IMR-90 (cell line): ENCODE data around the gene DOCK6. TPM values are rescaled to one million over a fixed set of nuclear protein-coding genes. Genes with fewer than 3 reads are reported as not detected.
A peak's percentile ranks its signal among the peaks of the same experiment; 100 is the strongest.

Source experiments
- ATAC-seq: fragments of 200-7000 bp; cut with Tn5 transposase; 2 replicates; pipeline ENCODE4 v1.9.1; 2020; ENCODE audit warnings: low read depth, mild to moderate bottlenecking, moderate library complexity
- BruUV-seq: library from RNA; stranded (reverse); fragments of 400-500 nt; replicated peaks from 2 replicates; lab custom pipeline; 2021; lab: Mats Ljungman, UMichigan
- CTCF ChIA-PET: fragments of 300-600 bp; formaldehyde crosslinking; extraction: SDS; loops from one replicate; lab custom pipeline; 2021; ENCODE audit warnings: antibody characterized with exemption; lab: Yijun Ruan, JAX
- POLR2A ChIA-PET: fragments of 300-600 bp; sonication (Branson Sonifier 250); formaldehyde crosslinking; loops from one replicate; lab custom pipeline; 2022; ENCODE audit warnings: antibody characterized with exemption; ENCODE audit not compliant: unreplicated experiment; lab: Charles Lee
- DNase-seq: peaks from one replicate; pipeline ENCODE4 v3.0.0; 2013
- H2AFZ ChIP-seq: replicated peaks from 2 replicates; pipeline ENCODE3; 2013; ENCODE audit warnings: low read length, mild to moderate bottlenecking; ENCODE audit not compliant: poor library complexity
- H2AK5ac ChIP-seq: 2 replicates; pipeline ENCODE4 v1.6.1; 2013; ENCODE audit warnings: low read depth, low read length, inconsistent platforms
- H2AK9ac ChIP-seq: replicated peaks from 2 replicates; pipeline ENCODE3; 2013; ENCODE audit warnings: mild to moderate bottlenecking, low read depth, low read length, moderate library complexity; ENCODE audit not compliant: poor library complexity
- H2BK120ac ChIP-seq: 2 replicates; pipeline ENCODE4 v1.6.1; 2013; ENCODE audit warnings: low read depth, low read length, inconsistent platforms
- H2BK15ac ChIP-seq: 3 replicates; pipeline ENCODE4 v1.6.1; 2013; ENCODE audit warnings: low read depth, low read length, inconsistent platforms
- H2BK20ac ChIP-seq: 2 replicates; pipeline ENCODE4 v1.6.1; 2013; ENCODE audit warnings: low read depth, mild to moderate bottlenecking, inconsistent platforms, low read length, moderate library complexity
- H2BK5ac ChIP-seq: 2 replicates; pipeline ENCODE4 v1.6.1; 2013; ENCODE audit warnings: mild to moderate bottlenecking, low read depth, low read length, inconsistent platforms; ENCODE audit not compliant: poor library complexity, severe bottlenecking
- H3K14ac ChIP-seq: replicated peaks from 2 replicates; pipeline ENCODE4 v1.6.1; 2013; ENCODE audit warnings: low read depth, low read length, inconsistent platforms
- H3K18ac ChIP-seq: 2 replicates; pipeline ENCODE4 v1.6.1; 2013; ENCODE audit warnings: low read depth, low read length, control low read depth
- H3K23ac ChIP-seq: 2 replicates; pipeline ENCODE4 v1.6.1; 2013; ENCODE audit warnings: low read depth, low read length, inconsistent platforms
- H3K27ac ChIP-seq: 2 replicates; pipeline ENCODE4 v1.5.1; 2013; ENCODE audit warnings: mild to moderate bottlenecking, control low read depth, low read length; ENCODE audit not compliant: insufficient read depth
- H3K27me3 ChIP-seq: 2 replicates; pipeline ENCODE4 v1.6.1; 2013; ENCODE audit warnings: low read length; ENCODE audit not compliant: control insufficient read depth, insufficient read depth
- H3K36me3 ChIP-seq: 2 replicates; pipeline ENCODE4 v1.6.1; 2013; ENCODE audit warnings: low read length, mixed read lengths; ENCODE audit not compliant: control insufficient read depth, insufficient read depth
- H3K4ac ChIP-seq: 2 replicates; pipeline ENCODE4 v1.6.1; 2013; ENCODE audit warnings: low read depth, low read length, inconsistent platforms
- H3K4me1 ChIP-seq: 2 replicates; pipeline ENCODE4 v1.6.1; 2013; ENCODE audit warnings: low read length, mixed read lengths; ENCODE audit not compliant: control insufficient read depth, insufficient read depth
- H3K4me2 ChIP-seq: 2 replicates; pipeline ENCODE4 v1.6.1; 2013; ENCODE audit warnings: low read depth, mild to moderate bottlenecking, control low read depth, low read length, moderate library complexity
- H3K4me3 ChIP-seq: 2 replicates; pipeline ENCODE4 v1.5.1; 2013; ENCODE audit warnings: low read depth, mild to moderate bottlenecking, control low read depth, low read length, moderate library complexity; ENCODE audit not compliant: insufficient read depth
- H3K56ac ChIP-seq: 2 replicates; pipeline ENCODE4 v1.6.1; 2013; ENCODE audit warnings: low read length, inconsistent platforms; ENCODE audit not compliant: insufficient read depth; ENCODE audit errors: extremely low read depth
- H3K79me1 ChIP-seq, 2 experiments: 2 replicates each; pipeline ENCODE4 v1.6.1; 2013; ENCODE audit warnings: low read length in 2 of 2, inconsistent platforms in 1 of 2, low read depth in 1 of 2
- H3K9ac ChIP-seq: 2 replicates; pipeline ENCODE4 v1.6.1; 2013; ENCODE audit warnings: low read depth, low read length, control low read depth
- H3K9me1 ChIP-seq: 2 replicates; pipeline ENCODE4 v1.6.1; 2013; ENCODE audit warnings: low read length, inconsistent platforms; ENCODE audit not compliant: insufficient read depth
- H3K9me3 ChIP-seq: 2 replicates; pipeline ENCODE4 v1.6.1; 2013; ENCODE audit warnings: low read length; ENCODE audit not compliant: control insufficient read depth, insufficient read depth
- H4K20me1 ChIP-seq: 2 replicates; pipeline ENCODE4 v1.6.1; 2013; ENCODE audit warnings: low read length, inconsistent platforms; ENCODE audit not compliant: insufficient read depth
- H4K5ac ChIP-seq: 2 replicates; pipeline ENCODE4 v1.6.1; 2013; ENCODE audit warnings: mild to moderate bottlenecking, low read depth, low read length, control low read depth
- H4K8ac ChIP-seq, 2 experiments: 2 replicates each; pipeline ENCODE4 v1.6.1; 2013; ENCODE audit warnings: low read depth in 2 of 2, low read length in 2 of 2, control low read depth in 1 of 2, inconsistent platforms in 1 of 2
- H4K91ac ChIP-seq: 2 replicates; pipeline ENCODE4 v1.6.1; 2013; ENCODE audit warnings: low read depth, low read length, inconsistent platforms; ENCODE audit not compliant: insufficient read depth
- CHD1 ChIP-seq: IDR thresholded peaks from 2 replicates; pipeline ENCODE4 v1.6.1; 2012; ENCODE audit warnings: low read depth, low read length, improper control_type of control experiment
- MXI1 ChIP-seq: IDR thresholded peaks from 2 replicates; pipeline ENCODE4 v1.6.1; 2012; ENCODE audit warnings: low read depth, mild to moderate bottlenecking, low read length, moderate library complexity, borderline replicate concordance
- RCOR1 ChIP-seq: IDR thresholded peaks from 2 replicates; pipeline ENCODE4 v1.6.1; 2012; ENCODE audit warnings: mild to moderate bottlenecking, low read length, improper control_type of control experiment; ENCODE audit not compliant: insufficient replicate concordance
- RFX5 ChIP-seq: IDR thresholded peaks from 2 replicates; pipeline ENCODE4 v1.8.0; 2012; ENCODE audit warnings: low read depth, mild to moderate bottlenecking, low read length, moderate library complexity
- WGBS, 2 experiments: methylation state at CpG; one replicate each; pipeline versions ENCODE4 v1.1.5 to v1.1.7; 2013; ENCODE audit warnings: missing lambda C conversion rate in 2 of 2; ENCODE audit not compliant: insufficient read length in 1 of 2; ENCODE audit errors: extremely low coverage in 2 of 2; 5-methylcytosine and 5-hydroxymethylcytosine counted together
- dilution Hi-C: fragments of 300-500 bp; cut with HindIII; formaldehyde crosslinking; loops from one replicate; pipeline ENCODE4 v1.14.3; 2018; ENCODE audit warnings: low sequenced_read_pairs; ENCODE audit not compliant: unreplicated experiment
- in situ Hi-C: fragments of 300-500 bp; cut with MboI; formaldehyde crosslinking; loops from 3 replicates; pipeline ENCODE4 v1.14.3; 2019; ENCODE audit warnings: low sequenced_read_pairs, inconsistent platforms, mixed read lengths
- intact Hi-C: fragments of 100-400 bp; cut with micrococcal nuclease; formaldehyde crosslinking; loops from 2 replicates; pipeline ENCODE4 v1.10.0; 2022
- polyA plus RNA-seq, 3 experiments: library from polyadenylated mRNA; depleted of rRNA; stranded (reverse); fragments of >200 nt; gene quantifications; 2 replicates each; pipeline ENCODE4 v1.2.3, GENCODE V29; 2012; ENCODE audit warnings: low replicate concordance in 1 of 3
- total RNA-seq: library from RNA; depleted of rRNA; stranded (reverse); fragments of >200 nt; gene quantifications from 2 replicates; pipeline ENCODE4 v1.2.3, GENCODE V29; 2012
- TF ChIP-seq, protein P1 (sequence below): fragments of 150-350 bp; IDR thresholded peaks from 2 replicates; pipeline ENCODE4 v1.6.1; 2016; ENCODE audit warnings: low read depth, mild to moderate bottlenecking, low read length, moderate library complexity, borderline replicate concordance
- TF ChIP-seq, protein P2 (sequence below): fragments of 150-350 bp; IDR thresholded peaks from 2 replicates; pipeline ENCODE4 v1.6.1; 2017; ENCODE audit warnings: mild to moderate bottlenecking, antibody characterized with exemption, low read length, low read depth
- TF ChIP-seq, protein P3 (sequence below): conservative IDR thresholded peaks from 2 replicates; pipeline ENCODE4 v1.5.1; 2012; ENCODE audit warnings: mild to moderate bottlenecking, low read depth, low read length, improper control_type of control experiment

DOCK6 gene
- total and polyA plus RNA-seq, 2 of the 4 experiments (the other 2 are of a cell fraction): 5.0 to 18.4 TPM

DNA sequence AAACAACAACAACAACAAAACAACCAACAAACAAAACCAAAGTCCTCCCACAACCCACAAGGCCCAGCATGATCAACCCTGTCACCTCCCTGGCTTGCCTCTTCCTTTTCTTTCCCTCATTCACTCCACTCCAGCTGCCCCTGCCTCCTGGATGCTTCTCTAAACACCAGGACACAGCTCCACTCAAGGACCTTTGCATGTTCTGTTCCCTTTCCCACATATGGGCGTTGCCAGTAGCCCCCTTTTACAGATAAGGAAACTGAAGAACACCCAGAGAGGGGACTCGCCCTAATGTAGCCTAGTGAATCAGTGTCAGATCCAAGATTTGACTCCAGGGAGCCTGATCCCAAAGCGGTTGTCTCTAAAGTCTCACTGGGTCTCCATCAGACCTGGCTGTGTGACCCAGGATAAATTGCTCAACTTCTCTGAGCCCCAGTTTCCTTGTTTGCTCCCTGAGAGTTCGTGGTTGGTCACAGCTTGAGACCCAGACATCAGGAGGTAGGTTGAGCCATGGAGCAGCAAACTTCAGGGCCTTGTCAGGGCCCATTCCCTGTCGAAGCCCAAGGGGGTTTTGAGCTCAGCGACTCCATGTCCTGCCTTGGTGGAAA lies 3.0 kb upstream of the DOCK6 start:
- H4K91ac ChIP-seq: no peak overlapping the region
- H2BK20ac ChIP-seq: no peak overlapping the region
- H3K27me3 ChIP-seq: no peaks in the 10 kb centered on the region; the same call in 1 of the 2 replicates
- in situ Hi-C loops: no loop called here
- H3K4me1 ChIP-seq: peaks cover 16% of the 10 kb centered on the region
- H3K9me1 ChIP-seq: peaks cover 8% of the 10 kb centered on the region
- WGBS, 2 experiments: 90% methylated on average over 4 of the region's 6 CpGs; no CpG with 5 or more reads in 1 of the 2 experiments
- no peak overlapping the region for H3K9ac ChIP-seq
- H2BK15ac ChIP-seq: 0 out of 3 replicates have a peak overlapping the region, but pooled peaks have one; percentile 10
- H3K23ac ChIP-seq: no peak overlapping the region
- POLR2A ChIA-PET: no interaction called here
- peak overlapping the region; percentile 7; the same call in 1 of the 2 replicates for H2AK5ac ChIP-seq
- no peak overlapping the region for H2AFZ ChIP-seq
- no peak overlapping the region; the same call in 1 of the 2 replicates for H3K14ac ChIP-seq
- H4K20me1 ChIP-seq: no peaks in the 10 kb centered on the region
- dilution Hi-C loops: no loop called here
- H3K4me3 ChIP-seq: no peak overlapping the region
- no peak overlapping the region for H2BK5ac ChIP-seq
- intact Hi-C loops: no loop called here
- H3K56ac ChIP-seq: no peak overlapping the region
- ATAC-seq (no peak), DNase-seq (no peak)
- BruUV-seq: no TSS peak
- CTCF ChIA-PET: interaction anchor here (1.0 kb wide), 1 partner anchor 22 kb away, joined by 3 read pairs; no protein-coding TSS in a partner anchor
- no peak overlapping the region for H3K27ac ChIP-seq
- H3K4ac ChIP-seq: no peak overlapping the region
- no peak overlapping the region for H4K5ac ChIP-seq
- H2AK9ac ChIP-seq: no peak overlapping the region
- H2BK120ac ChIP-seq: no peak overlapping the region
- no peaks in the 10 kb centered on the region for H3K9me3 ChIP-seq
- H3K79me1 ChIP-seq: peaks cover 0 to 12% of the 10 kb centered on the region in 2 experiments; a peak in 1 of 4 replicates
- no peak overlapping the region for H3K18ac ChIP-seq
- H3K36me3 ChIP-seq: no peaks in the 10 kb centered on the region
- TF ChIP-seq, protein P1, sequence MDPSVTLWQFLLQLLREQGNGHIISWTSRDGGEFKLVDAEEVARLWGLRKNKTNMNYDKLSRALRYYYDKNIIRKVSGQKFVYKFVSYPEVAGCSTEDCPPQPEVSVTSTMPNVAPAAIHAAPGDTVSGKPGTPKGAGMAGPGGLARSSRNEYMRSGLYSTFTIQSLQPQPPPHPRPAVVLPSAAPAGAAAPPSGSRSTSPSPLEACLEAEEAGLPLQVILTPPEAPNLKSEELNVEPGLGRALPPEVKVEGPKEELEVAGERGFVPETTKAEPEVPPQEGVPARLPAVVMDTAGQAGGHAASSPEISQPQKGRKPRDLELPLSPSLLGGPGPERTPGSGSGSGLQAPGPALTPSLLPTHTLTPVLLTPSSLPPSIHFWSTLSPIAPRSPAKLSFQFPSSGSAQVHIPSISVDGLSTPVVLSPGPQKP: no peak
- TF ChIP-seq CHD1 (no peak), MXI1 (no peak), RFX5 (no peak), RCOR1 (no peak)
- TF ChIP-seq, protein P2, sequence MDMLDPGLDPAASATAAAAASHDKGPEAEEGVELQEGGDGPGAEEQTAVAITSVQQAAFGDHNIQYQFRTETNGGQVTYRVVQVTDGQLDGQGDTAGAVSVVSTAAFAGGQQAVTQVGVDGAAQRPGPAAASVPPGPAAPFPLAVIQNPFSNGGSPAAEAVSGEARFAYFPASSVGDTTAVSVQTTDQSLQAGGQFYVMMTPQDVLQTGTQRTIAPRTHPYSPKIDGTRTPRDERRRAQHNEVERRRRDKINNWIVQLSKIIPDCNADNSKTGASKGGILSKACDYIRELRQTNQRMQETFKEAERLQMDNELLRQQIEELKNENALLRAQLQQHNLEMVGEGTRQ: no peak
- TF ChIP-seq, protein P3, sequence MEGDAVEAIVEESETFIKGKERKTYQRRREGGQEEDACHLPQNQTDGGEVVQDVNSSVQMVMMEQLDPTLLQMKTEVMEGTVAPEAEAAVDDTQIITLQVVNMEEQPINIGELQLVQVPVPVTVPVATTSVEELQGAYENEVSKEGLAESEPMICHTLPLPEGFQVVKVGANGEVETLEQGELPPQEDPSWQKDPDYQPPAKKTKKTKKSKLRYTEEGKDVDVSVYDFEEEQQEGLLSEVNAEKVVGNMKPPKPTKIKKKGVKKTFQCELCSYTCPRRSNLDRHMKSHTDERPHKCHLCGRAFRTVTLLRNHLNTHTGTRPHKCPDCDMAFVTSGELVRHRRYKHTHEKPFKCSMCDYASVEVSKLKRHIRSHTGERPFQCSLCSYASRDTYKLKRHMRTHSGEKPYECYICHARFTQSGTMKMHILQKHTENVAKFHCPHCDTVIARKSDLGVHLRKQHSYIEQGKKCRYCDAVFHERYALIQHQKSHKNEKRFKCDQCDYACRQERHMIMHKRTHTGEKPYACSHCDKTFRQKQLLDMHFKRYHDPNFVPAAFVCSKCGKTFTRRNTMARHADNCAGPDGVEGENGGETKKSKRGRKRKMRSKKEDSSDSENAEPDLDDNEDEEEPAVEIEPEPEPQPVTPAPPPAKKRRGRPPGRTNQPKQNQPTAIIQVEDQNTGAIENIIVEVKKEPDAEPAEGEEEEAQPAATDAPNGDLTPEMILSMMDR: no peak
- no peak overlapping the region for H3K4me2 ChIP-seq
- H4K8ac ChIP-seq: no peak overlapping the region
